ENCODE measurements around the gene FLOT1. TPM values are rescaled to one million over a fixed set of nuclear protein-coding genes. Genes with fewer than 3 reads are reported as not detected.
"Not testable (repeated sequence)": the region's sequence is repeated elsewhere in the genome, so short reads cannot be mapped to it uniquely, and the experiment has no call there.

Gene FLOT1
- total RNA-seq, 1 donor = 101 TPM

- H3K79me2 ChIP-seq (ENCODE audit: insufficient read depth, low read length) = peaks cover 44% of the 10 kb centered on the region
- H3K4me1 ChIP-seq (ENCODE audit: insufficient read depth, low read length) = peaks cover 42% of the 10 kb centered on the region
- no peak overlapping the region for H3K4me2 ChIP-seq (ENCODE audit: insufficient read depth, low read length)
- no peaks in the 10 kb centered on the region for H3K9me3 ChIP-seq (ENCODE audit: low read depth, low read length)
- no peaks in the 10 kb centered on the region for H3K27me3 ChIP-seq (ENCODE audit: insufficient read depth, low read length)
- no peak overlapping the region for H2AFZ ChIP-seq (ENCODE audit: low read length)
- peaks cover 48% of the 10 kb centered on the region for H4K20me1 ChIP-seq (ENCODE audit: insufficient read depth, low read length)
- H3K36me3 ChIP-seq (ENCODE audit: insufficient read depth, low read length) = peaks cover 74% of the 10 kb centered on the region
- peak; percentile 70 for DNase-seq (ENCODE audit: insufficient read length, low spot score, missing footprints)
- peak overlapping the region; percentile 26 for H3K27ac ChIP-seq (ENCODE audit: low read depth, low read length)
- H3K4me3 ChIP-seq (ENCODE audit: insufficient read depth, low read length) = no peak overlapping the region
- TF ChIP-seq CTCF (IDR thresholded peaks at IDR 0.05; ENCODE audit: extremely low read depth, low read depth, low read length) = no peak
Measured at GRCh38 chr6:30725713-30726505, 16.6 kb downstream of the FLOT1 start.

GRCh38 chr6:30724906-30725667, 17.4 kb downstream of the FLOT1 start:
- Histone ChIP-seq H3K4me2 (ENCODE audit: insufficient read depth, low read length) (peak overlapping the region; percentile 51), H3K27ac (ENCODE audit: low read depth, low read length) (peak overlapping the region; percentile 26), H3K79me2 (ENCODE audit: insufficient read depth, low read length) (peaks cover 52% of the 10 kb centered on the region), H3K4me3 (ENCODE audit: insufficient read depth, low read length) (no peak overlapping the region), H2AFZ (ENCODE audit: low read length) (no peak overlapping the region), H3K4me1 (ENCODE audit: insufficient read depth, low read length) (peaks cover 42% of the 10 kb centered on the region), H3K9me3 (ENCODE audit: low read depth, low read length) (no peaks in the 10 kb centered on the region), H3K27me3 (ENCODE audit: insufficient read depth, low read length) (no peaks in the 10 kb centered on the region), H4K20me1 (ENCODE audit: insufficient read depth, low read length) (peaks cover 48% of the 10 kb centered on the region), H3K36me3 (ENCODE audit: insufficient read depth, low read length) (peaks cover 66% of the 10 kb centered on the region)
- no peak for TF ChIP-seq CTCF (IDR thresholded peaks at IDR 0.05; ENCODE audit: extremely low read depth, low read depth, low read length)
- DNase-seq (ENCODE audit: insufficient read length, low spot score, missing footprints) = peak; percentile 80

- Histone ChIP-seq H3K4me2 (ENCODE audit: insufficient read depth, low read length) (peak overlapping the region; percentile 93), H3K79me2 (ENCODE audit: insufficient read depth, low read length) (peaks cover 56% of the 10 kb centered on the region), H3K4me1 (ENCODE audit: insufficient read depth, low read length) (peaks cover 47% of the 10 kb centered on the region), H3K36me3 (ENCODE audit: insufficient read depth, low read length) (peaks cover 56% of the 10 kb centered on the region), H3K27ac (ENCODE audit: low read depth, low read length) (peak overlapping the region; percentile 26), H3K4me3 (ENCODE audit: insufficient read depth, low read length) (peak overlapping the region; percentile 93), H4K20me1 (ENCODE audit: insufficient read depth, low read length) (peaks cover 48% of the 10 kb centered on the region)
- not testable (repeated sequence) for DNase-seq (ENCODE audit: insufficient read length, low spot score, missing footprints); H3K9me3 ChIP-seq (ENCODE audit: low read depth, low read length); H2AFZ ChIP-seq (ENCODE audit: low read length); H3K27me3 ChIP-seq (ENCODE audit: insufficient read depth, low read length)
- peak; percentile 4 for TF ChIP-seq CTCF (IDR thresholded peaks at IDR 0.05; ENCODE audit: extremely low read depth, low read depth, low read length)
Measured at GRCh38 chr6:30723843-30724741, 18.4 kb downstream of the FLOT1 start.

- Histone ChIP-seq H4K20me1 (ENCODE audit: insufficient read depth, low read length) (peaks cover 48% of the 10 kb centered on the region), H3K79me2 (ENCODE audit: insufficient read depth, low read length) (peaks cover 62% of the 10 kb centered on the region), H3K4me3 (ENCODE audit: insufficient read depth, low read length) (peak overlapping the region; percentile 93), H3K4me2 (ENCODE audit: insufficient read depth, low read length) (peak overlapping the region; percentile 93), H3K27ac (ENCODE audit: low read depth, low read length) (peak overlapping the region; percentile 83), H3K36me3 (ENCODE audit: insufficient read depth, low read length) (peaks cover 56% of the 10 kb centered on the region), H3K4me1 (ENCODE audit: insufficient read depth, low read length) (peaks cover 52% of the 10 kb centered on the region)
- not testable (repeated sequence) for H2AFZ ChIP-seq (ENCODE audit: low read length); DNase-seq (ENCODE audit: insufficient read length, low spot score, missing footprints); H3K27me3 ChIP-seq (ENCODE audit: insufficient read depth, low read length); H3K9me3 ChIP-seq (ENCODE audit: low read depth, low read length)
Measured at GRCh38 chr6:30723159-30723842, 19.2 kb downstream of the FLOT1 start.

Data from osteoblast (primary cell).